Measurements from ENCODE around the gene TMEM179. TPM values are rescaled to one million over a fixed set of nuclear protein-coding genes. Genes with fewer than 3 reads are reported as not detected.

The TMEM179 gene
- total and polyA plus RNA-seq, 12 donors, result 0.17 to 1.0 (median 0.39) TPM; not detected in 5

GRCh38 chr14:104590240-104590965, 14.2 kb downstream of the TMEM179 start:
- Histone ChIP-seq H3K4me1 (peaks cover 5 to 45% (median 20%) of the 10 kb centered on the region in 9 donors), H3K27ac (no peak overlapping the region), H3K4me3 (no peak overlapping the region), H3K36me3 (peaks cover 0 to 18% (median 0%) of the 10 kb centered on the region in 9 donors), H3K27me3 (peaks cover 0 to 13% (median 0%) of the 10 kb centered on the region in 7 donors), H3K9me3 (no peaks in the 10 kb centered on the region)
- ATAC-seq, result no peak
- TF ChIP-seq, protein P1, sequence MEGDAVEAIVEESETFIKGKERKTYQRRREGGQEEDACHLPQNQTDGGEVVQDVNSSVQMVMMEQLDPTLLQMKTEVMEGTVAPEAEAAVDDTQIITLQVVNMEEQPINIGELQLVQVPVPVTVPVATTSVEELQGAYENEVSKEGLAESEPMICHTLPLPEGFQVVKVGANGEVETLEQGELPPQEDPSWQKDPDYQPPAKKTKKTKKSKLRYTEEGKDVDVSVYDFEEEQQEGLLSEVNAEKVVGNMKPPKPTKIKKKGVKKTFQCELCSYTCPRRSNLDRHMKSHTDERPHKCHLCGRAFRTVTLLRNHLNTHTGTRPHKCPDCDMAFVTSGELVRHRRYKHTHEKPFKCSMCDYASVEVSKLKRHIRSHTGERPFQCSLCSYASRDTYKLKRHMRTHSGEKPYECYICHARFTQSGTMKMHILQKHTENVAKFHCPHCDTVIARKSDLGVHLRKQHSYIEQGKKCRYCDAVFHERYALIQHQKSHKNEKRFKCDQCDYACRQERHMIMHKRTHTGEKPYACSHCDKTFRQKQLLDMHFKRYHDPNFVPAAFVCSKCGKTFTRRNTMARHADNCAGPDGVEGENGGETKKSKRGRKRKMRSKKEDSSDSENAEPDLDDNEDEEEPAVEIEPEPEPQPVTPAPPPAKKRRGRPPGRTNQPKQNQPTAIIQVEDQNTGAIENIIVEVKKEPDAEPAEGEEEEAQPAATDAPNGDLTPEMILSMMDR (IDR thresholded peaks at IDR 0.05), result no peak
- DNase-seq, result peak in 1 of 2 donors; percentile 15
- 77 to 82% methylated on average over 23 of the region's 23 CpGs for WGBS, 2 donors
- intact Hi-C loops (cut with DNase I), result no loop called here

- 79 to 80% methylated on average over 26 of the region's 26 CpGs for WGBS, 2 donors
- intact Hi-C loops (cut with DNase I), result loop anchor here in 3 of 10 donors (10.0 kb wide), 1 partner anchor 135 kb away; the partner anchor contains the start of gene ADSS1 (in 3 of the 3)
- H3K27ac ChIP-seq, result no peak overlapping the region
Observed at GRCh38 chr14:104589338-104590195, 15.0 kb downstream of the TMEM179 start.

DNA sequence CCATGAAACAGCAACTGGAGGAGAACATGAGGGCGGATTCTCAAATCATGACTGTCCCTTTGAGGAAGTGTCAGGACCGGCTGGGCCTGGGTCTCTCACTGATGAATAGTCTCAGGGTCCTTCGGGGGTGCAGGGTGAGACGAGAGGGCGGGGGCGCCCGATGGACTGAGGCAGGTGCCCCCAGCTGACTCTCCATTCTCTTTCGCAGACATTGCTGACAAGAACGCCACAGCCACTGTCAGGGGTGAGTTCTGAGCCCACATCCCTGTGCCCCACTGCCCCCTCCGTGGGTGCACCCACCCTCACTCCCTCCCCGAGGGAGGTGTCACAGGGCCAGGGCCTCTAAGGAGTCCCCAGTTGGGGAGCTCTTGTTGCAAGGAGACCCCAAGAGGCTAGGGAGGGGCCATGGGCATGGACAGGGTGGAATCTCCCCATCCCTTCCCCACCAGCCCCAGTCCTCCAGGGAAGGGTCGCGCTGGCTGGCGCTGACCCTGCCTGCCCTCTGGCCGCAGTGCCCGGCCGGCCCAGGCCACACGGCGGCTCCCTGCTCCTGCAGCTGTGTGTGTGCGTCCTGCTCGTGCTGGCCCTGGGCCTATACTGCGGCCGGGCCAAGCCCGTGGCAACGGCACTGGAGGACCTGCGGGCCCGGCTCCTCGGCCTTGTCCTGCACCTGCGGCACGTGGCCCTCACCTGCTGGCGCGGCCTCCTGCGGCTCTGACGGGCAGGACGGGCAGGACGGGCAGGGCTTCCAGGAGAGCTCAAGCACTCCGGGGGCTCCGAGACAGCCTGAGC, 16.3 kb downstream of the TMEM179 start:
- 83 to 88% methylated on average over 38 of the region's 38 CpGs for WGBS, 2 donors
- peaks cover 0 to 18% (median 5%) of the 10 kb centered on the region in 7 donors for H3K27me3 ChIP-seq
- ATAC-seq, result no peak
- H3K4me3 ChIP-seq, result no peak overlapping the region
- DNase-seq, result peak in 1 of 2 donors; percentile 19
- intact Hi-C loops (cut with DNase I), result loop anchor here in 3 of 10 donors (10.0 kb wide), 1 partner anchor 137 kb away; the partner anchor contains the start of gene ADSS1 (in 3 of the 3)
- H3K9me3 ChIP-seq, result no peaks in the 10 kb centered on the region
- peaks cover 0 to 18% (median 0%) of the 10 kb centered on the region in 9 donors for H3K36me3 ChIP-seq
- H3K4me1 ChIP-seq, result peaks cover 8 to 57% (median 41%) of the 10 kb centered on the region in 9 donors
- H3K27ac ChIP-seq, result peak overlapping the region in 7 of 10 donors; percentile 29 to 94 (median 76)
- TF ChIP-seq, protein P1 (IDR thresholded peaks at IDR 0.05), result no peak

More at GRCh38 chr14:104589338-104590195, 15.0 kb downstream of the TMEM179 start:
- ATAC-seq (no peak), DNase-seq (peak in 1 of 2 donors; percentile 5)
- TF ChIP-seq, protein P1 (IDR thresholded peaks at IDR 0.05), result no peak
- Histone ChIP-seq H3K9me3 (no peaks in the 10 kb centered on the region), H3K4me3 (no peak overlapping the region), H3K4me1 (peaks cover 5 to 53% (median 28%) of the 10 kb centered on the region in 9 donors), H3K27me3 (peaks cover 0 to 14% (median 5%) of the 10 kb centered on the region in 7 donors), H3K36me3 (peaks cover 0 to 18% (median 0%) of the 10 kb centered on the region in 9 donors)
